GM12878 (cell line): ENCODE results near the gene UBE2I. TPM values are rescaled to one million over a fixed set of nuclear protein-coding genes. Genes with fewer than 3 reads are reported as not detected.

Source experiments
- ATAC-seq: fragments of 200-7000 bp; cut with Tn5 transposase; 3 replicates; pipeline ENCODE4 v1.9.1; 2020; ENCODE audit warnings: mild to moderate bottlenecking, moderate library complexity
- BruUV-seq: library from RNA; stranded (reverse); fragments of 400-500 nt; replicated peaks from 2 replicates; lab custom pipeline; 2021; lab: Mats Ljungman, UMichigan
- CTCF ChIA-PET: fragments of 300-600 bp; sonication (Branson Sonifier 250); formaldehyde crosslinking; extraction: SDS; loops from one replicate; lab custom pipeline; 2021; ENCODE audit warnings: inconsistent platforms; lab: Yijun Ruan, JAX
- POLR2A ChIA-PET: fragments of 350-600 bp; formaldehyde crosslinking; extraction: SDS; loops from one replicate; lab custom pipeline; 2021; ENCODE audit warnings: inconsistent platforms; lab: Charles Lee
- RAD21 ChIA-PET: fragments of 300-600 bp; sonication (Branson Sonifier 250); formaldehyde crosslinking; loops from one replicate; lab custom pipeline; 2023; ENCODE audit warnings: antibody characterized with exemption; ENCODE audit not compliant: unreplicated experiment; lab: Charles Lee
- SMC1A ChIA-PET: fragments of 300-600 bp; sonication (Branson Sonifier 250); formaldehyde crosslinking; loops from one replicate; lab custom pipeline; 2023; ENCODE audit not compliant: unreplicated experiment, uncharacterized antibody; lab: Charles Lee
- DNase-seq: peaks from one replicate; pipeline ENCODE4 v3.0.0-alpha.2; 2011; ENCODE audit warnings: low read depth, low spot score
- FAIRE-seq: peaks from 3 replicates; lab custom pipeline; 2011; peaks lifted over from hg19 to GRCh38; lab: Jason Lieb, UNC
- H2AFZ ChIP-seq: 2 replicates; pipeline ENCODE4 v1.6.0; 2011; ENCODE audit warnings: low read depth, low read length, control low read depth; ENCODE audit not compliant: control insufficient read depth
- H3K27ac ChIP-seq: 2 replicates; pipeline ENCODE4 v1.5.1; 2011; ENCODE audit warnings: control low read depth; ENCODE audit not compliant: control insufficient read depth, insufficient read depth
- H3K27me3 ChIP-seq, 2 experiments: replicated peaks in 1 of 2; 2 replicates each; pipeline versions ENCODE4 v1.6.0 to v1.6.1; 2011; ENCODE audit warnings: low read length in 1 of 2; ENCODE audit not compliant: control insufficient read depth in 2 of 2, insufficient read depth in 2 of 2
- H3K36me3 ChIP-seq, 2 experiments: 2 replicates each; pipeline ENCODE4 v1.5.1; 2011; ENCODE audit warnings: low read length in 1 of 2; ENCODE audit not compliant: control insufficient read depth in 2 of 2, insufficient read depth in 2 of 2
- H3K4me1 ChIP-seq: 2 replicates; pipeline ENCODE4 v1.6.1; 2011; ENCODE audit warnings: mild to moderate bottlenecking, low read length, moderate library complexity, mixed read lengths; ENCODE audit not compliant: control insufficient read depth, insufficient read depth
- H3K4me2 ChIP-seq: 2 replicates; pipeline ENCODE4 v1.6.0; 2011; ENCODE audit warnings: control low read depth; ENCODE audit not compliant: control insufficient read depth, insufficient read depth
- H3K4me3 ChIP-seq: fragments of 200-600 bp; sonication (generic); 2 replicates; pipeline ENCODE4 v1.5.1; 2016
- H3K79me2 ChIP-seq: 2 replicates; pipeline ENCODE4 v1.6.0; 2011; ENCODE audit warnings: low read length; ENCODE audit not compliant: control insufficient read depth, insufficient read depth
- H3K9ac ChIP-seq: 2 replicates; pipeline ENCODE4 v1.8.0; 2011; ENCODE audit warnings: low read length, control low read depth, mixed read lengths; ENCODE audit not compliant: control insufficient read depth, insufficient read depth
- H3K9me3 ChIP-seq: replicated peaks from 3 replicates; pipeline ENCODE4 v1.5.1; 2011; ENCODE audit warnings: mild to moderate bottlenecking, low read length; ENCODE audit not compliant: control insufficient read depth, insufficient read depth
- H4K20me1 ChIP-seq: 2 replicates; pipeline ENCODE4 v1.6.0; 2011; ENCODE audit not compliant: control insufficient read depth, insufficient read depth
- JUND ChIP-seq: IDR thresholded peaks from 2 replicates; pipeline ENCODE4 v1.6.1; 2012; ENCODE audit warnings: low read depth, mild to moderate bottlenecking, low read length, improper control_type of control experiment, moderate library complexity
- RUNX3 ChIP-seq: IDR thresholded peaks from 2 replicates; pipeline ENCODE4 v1.6.1; 2012; ENCODE audit warnings: low read length, inconsistent platforms
- ZNF217 ChIP-seq: fragments of 450-650 bp; IDR thresholded peaks from 2 replicates; pipeline ENCODE4 v1.6.1; 2017; ENCODE audit warnings: antibody characterized with exemption, mild to moderate bottlenecking
- WGBS: methylation state at CpG from one replicate; pipeline ENCODE4 v1.1.6; 2016; ENCODE audit warnings: low lambda C conversion rate; ENCODE audit not compliant: insufficient replicate concordance, insufficient coverage; ENCODE audit errors: missing lambda C conversion rate; 5-methylcytosine and 5-hydroxymethylcytosine counted together
- in situ Hi-C: fragments of 300-500 bp; cut with MboI; formaldehyde crosslinking; loops from 9 replicates; pipeline ENCODE4 v1.14.3; 2018; ENCODE audit warnings: mixed read lengths
- intact Hi-C: fragments of 100-400 bp; cut with micrococcal nuclease; formaldehyde crosslinking; loops from one replicate; pipeline ENCODE4 v1.14.2; 2022; ENCODE audit not compliant: unreplicated experiment
- polyA plus RNA-seq, 11 experiments: library from polyadenylated mRNA; depleted of rRNA in 4 of 11; unstranded in 6 of 11; stranded (reverse) in 5 of 11; fragments of >200 nt; fragmentation: Nextera tagmentation in 4 of 11; fragmentation: Illumina TruSeq in 1 of 11; extraction: Ambion mirVana in 4 of 11; extraction: Trizol in 1 of 11; gene quantifications; 1 replicate in 1 of 11; 2 replicates in 10 of 11; pipeline versions ENCODE4 v1.2.1 to v1.2.3, GENCODE V29; 2011 to 2016; ENCODE audit warnings: inconsistent platforms in 2 of 11, missing spikeins in 2 of 11, low read depth in 1 of 11
- total RNA-seq, 4 experiments: library from RNA; depleted of rRNA in 3 of 4; stranded (reverse); fragments of >200 nt in 3 of 4; fragmentation: Illumina TruSeq in 1 of 4; extraction: Trizol in 1 of 4; gene quantifications; 2 replicates each; pipeline versions ENCODE4 v1.2.1 to v1.2.3, GENCODE V29; 2013 to 2021
- TF ChIP-seq, protein P1 (sequence below): IDR thresholded peaks from 2 replicates; pipeline ENCODE4 v1.6.1; 2012; ENCODE audit warnings: improper control_type of control experiment, low read depth, low read length; ENCODE audit not compliant: insufficient replicate concordance

The UBE2I gene
- total and polyA plus RNA-seq, 10 of the 15 experiments (the other 5 are each of a cell fraction or from before 2014, with no cell fraction given): 47.5 to 243 (median 194) TPM

DNA sequence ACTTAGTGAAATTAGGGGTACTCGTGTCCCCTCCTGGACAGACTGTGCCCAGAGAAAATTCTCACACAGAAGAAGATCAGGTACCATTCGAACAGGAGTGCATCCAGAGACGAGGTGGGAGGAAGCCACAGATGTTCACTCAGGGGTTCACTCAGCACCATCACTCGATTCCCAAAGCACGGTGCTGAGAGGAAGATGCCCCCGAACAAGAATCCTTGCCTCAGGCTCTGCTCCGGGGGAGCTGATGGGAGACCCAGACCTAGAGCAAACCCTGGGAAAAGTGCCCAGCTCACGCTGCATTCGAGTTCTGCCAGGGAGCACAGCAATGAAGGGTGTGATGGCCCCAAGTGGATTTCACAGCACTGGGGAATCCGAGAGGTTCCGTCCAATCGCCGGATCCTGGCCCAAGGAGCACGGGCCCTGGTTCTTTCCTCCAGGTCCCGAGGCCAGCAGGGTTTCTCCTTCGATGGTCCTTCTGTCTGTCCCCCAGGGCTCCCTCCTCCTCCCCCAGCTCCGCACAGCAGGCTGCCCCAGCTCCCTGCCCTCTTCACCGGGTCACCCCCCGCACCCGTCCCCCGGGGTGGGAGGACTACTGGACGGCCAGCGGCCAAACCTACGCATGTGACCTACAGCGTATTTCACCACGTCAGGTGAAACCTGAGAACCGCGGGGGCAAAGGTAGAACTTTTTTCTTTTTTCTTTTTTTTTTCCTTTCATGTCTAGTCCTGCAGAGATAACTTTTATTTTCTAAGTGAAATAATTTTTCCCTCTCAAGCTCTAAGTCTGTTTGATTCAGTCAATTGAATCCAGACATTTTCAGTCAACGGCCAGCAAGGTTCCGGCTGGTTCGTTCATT lies 10.2 kb upstream of the UBE2I start:
- Histone ChIP-seq H3K36me3 (no peaks in the 10 kb centered on the region), H3K79me2 (no peaks in the 10 kb centered on the region), H3K27me3 (no peaks in the 10 kb centered on the region), H3K4me1 (peaks cover 9% of the 10 kb centered on the region), H2AFZ (no peak overlapping the region), H3K27ac (no peak overlapping the region), H4K20me1 (no peaks in the 10 kb centered on the region), H3K4me3 (no peak overlapping the region), H3K9ac (no peak overlapping the region), H3K9me3 (no peaks in the 10 kb centered on the region), H3K4me2 (no peak overlapping the region)
- RAD21 ChIA-PET: no interaction called here
- WGBS: 55% methylated on average over 29 of the region's 31 CpGs
- no peak for FAIRE-seq
- BruUV-seq: no TSS peak
- POLR2A ChIA-PET: no interaction called here
- no peak for ATAC-seq
- in situ Hi-C loops: no loop called here
- DNase-seq: no peak
- TF ChIP-seq, protein P1, sequence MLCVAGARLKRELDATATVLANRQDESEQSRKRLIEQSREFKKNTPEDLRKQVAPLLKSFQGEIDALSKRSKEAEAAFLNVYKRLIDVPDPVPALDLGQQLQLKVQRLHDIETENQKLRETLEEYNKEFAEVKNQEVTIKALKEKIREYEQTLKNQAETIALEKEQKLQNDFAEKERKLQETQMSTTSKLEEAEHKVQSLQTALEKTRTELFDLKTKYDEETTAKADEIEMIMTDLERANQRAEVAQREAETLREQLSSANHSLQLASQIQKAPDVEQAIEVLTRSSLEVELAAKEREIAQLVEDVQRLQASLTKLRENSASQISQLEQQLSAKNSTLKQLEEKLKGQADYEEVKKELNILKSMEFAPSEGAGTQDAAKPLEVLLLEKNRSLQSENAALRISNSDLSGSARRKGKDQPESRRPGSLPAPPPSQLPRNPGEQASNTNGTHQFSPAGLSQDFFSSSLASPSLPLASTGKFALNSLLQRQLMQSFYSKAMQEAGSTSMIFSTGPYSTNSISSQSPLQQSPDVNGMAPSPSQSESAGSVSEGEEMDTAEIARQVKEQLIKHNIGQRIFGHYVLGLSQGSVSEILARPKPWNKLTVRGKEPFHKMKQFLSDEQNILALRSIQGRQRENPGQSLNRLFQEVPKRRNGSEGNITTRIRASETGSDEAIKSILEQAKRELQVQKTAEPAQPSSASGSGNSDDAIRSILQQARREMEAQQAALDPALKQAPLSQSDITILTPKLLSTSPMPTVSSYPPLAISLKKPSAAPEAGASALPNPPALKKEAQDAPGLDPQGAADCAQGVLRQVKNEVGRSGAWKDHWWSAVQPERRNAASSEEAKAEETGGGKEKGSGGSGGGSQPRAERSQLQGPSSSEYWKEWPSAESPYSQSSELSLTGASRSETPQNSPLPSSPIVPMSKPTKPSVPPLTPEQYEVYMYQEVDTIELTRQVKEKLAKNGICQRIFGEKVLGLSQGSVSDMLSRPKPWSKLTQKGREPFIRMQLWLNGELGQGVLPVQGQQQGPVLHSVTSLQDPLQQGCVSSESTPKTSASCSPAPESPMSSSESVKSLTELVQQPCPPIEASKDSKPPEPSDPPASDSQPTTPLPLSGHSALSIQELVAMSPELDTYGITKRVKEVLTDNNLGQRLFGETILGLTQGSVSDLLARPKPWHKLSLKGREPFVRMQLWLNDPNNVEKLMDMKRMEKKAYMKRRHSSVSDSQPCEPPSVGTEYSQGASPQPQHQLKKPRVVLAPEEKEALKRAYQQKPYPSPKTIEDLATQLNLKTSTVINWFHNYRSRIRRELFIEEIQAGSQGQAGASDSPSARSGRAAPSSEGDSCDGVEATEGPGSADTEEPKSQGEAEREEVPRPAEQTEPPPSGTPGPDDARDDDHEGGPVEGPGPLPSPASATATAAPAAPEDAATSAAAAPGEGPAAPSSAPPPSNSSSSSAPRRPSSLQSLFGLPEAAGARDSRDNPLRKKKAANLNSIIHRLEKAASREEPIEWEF: no peak
- no peak for TF ChIP-seq JUND
- no peak for TF ChIP-seq RUNX3
- TF ChIP-seq ZNF217: no peak
- CTCF ChIA-PET: no interaction called here
- intact Hi-C loops: no loop called here
- SMC1A ChIA-PET: no interaction called here
